HG03432 (cell line): ENCODE measurements around the gene PCDH1.

Experiments
- ATAC-seq: cut with Tn5 transposase; IDR thresholded peaks from one replicate; pipeline ENCODE4 v1.9.1; 2021; ENCODE audit warnings: mild to moderate bottlenecking, moderate library complexity; ENCODE audit not compliant: unreplicated experiment

Gene PCDH1

DNA sequence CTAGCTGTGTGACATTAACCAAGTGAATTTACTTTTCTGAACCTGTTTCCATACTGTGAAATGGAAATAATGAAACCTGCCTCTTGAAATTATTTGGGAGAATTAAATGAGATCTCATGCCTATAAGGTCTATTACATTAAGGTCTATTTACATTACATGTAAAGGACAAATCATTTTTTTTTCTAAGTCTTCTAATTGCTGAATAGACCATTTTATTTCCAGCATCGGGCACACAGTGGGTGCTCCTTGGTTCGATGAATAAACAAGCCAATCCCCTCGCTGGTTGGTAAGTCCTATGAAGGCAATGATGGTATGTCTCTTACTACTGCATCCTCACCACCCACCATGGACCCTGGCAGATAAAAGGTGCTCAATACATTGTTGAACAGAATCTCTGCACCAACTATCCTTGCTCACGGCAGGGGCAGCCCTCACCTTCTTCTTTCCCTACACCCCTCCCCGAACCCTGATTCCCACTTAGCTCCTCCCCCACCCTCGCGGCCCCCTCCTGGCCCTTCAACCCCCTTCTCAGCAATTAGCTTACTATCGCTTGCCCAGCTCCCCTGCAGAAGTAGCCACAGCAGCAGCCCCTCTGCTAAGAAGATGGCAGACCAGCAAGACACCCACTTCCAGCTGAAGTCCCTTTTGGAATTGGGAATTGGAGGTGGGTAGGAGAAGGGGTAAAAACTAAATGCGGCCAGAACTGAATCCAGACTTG, 3.0 kb downstream of the PCDH1 start:
- no peak for ATAC-seq

DNA sequence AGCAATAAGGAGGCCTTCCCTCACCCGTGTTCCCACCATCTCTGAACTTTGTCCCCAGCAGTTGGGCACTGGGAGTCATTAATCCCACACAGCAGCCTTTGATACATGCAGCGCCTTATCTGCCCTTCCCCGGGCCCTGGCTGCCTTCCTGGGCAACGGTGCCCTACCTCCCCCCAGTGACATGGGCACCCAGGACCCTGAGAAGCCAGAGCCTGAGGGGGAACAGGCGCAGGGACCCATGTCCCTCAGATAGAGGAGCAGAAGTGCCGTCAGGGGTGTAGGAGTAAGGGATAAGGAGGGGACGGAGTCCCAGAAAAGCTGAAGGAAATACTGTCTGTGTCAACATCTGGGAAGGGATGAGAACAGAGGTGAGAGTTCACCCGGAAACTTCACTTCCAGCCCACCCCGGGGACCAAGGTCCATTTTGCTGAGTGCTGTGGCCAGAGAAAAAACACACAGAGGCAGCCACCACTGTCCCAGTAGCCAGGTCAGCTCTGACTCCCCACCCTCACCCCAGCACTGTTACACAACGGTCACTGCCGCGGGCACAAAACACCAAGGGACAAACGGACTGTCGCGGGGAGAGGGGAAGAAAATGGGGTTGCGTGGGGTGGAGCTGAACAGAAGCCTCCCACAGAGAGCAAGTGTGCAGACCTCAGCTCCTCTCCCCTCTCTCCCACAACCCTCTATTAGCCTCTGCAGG, 3.8 kb downstream of the PCDH1 start:
- ATAC-seq: no peak

DNA sequence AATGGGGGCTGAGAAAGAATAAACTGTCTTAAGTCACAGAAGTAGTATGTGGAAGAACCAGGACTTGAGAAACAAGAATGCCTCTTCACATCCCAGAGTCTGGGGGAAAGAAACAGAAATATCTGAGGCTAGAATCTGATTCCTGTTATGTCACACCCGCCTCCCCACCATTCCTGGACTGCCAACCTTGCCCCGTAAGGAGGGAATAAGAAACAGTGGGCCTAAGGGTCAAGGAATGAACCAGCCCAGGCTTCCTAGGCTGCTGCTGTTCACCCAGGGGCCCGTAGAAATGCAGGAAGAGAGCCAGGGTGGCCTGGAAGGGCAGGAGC, 4.3 kb downstream of the PCDH1 start:
- ATAC-seq: no peak

DNA sequence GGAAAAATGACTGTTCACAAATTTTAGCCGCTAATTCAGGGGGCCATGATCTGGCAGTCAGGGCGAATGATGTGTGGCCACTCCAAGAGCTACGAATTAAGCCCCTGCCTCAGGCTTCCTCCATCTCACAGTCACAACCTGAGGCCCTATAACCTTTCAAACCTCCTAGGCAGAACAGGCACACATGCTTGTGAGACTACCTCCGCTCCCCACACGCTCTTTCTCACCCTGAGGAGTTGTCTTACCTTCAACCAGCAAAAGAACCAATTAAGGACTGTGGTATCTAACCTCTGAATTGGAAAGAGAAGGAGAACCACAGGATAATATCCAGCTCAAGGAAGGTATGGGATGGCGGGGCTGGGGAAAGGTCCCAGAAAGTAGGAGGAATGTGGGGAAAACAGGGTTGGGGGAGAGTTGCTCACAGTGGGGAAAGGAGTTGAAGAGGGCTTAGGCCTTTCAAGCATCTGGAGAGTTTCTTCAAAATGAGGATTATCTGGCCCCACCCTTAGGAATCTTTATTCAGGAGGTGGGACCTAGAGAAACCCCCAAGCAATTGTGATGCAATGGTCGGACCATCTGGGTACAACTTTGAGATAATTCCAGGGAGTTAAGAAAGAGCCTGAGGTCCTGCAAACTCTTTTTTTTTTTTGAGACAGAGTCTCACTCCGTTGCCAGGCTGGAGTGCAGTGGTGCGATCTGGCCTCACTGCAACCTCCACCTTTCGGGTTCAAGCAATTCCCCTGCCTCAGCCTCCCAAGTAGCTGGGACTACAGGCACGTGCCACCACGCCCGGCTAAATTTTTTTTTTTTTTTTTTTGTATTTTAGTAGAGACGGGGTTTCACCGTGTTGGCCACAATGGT, 5.5 kb downstream of the PCDH1 start:
- ATAC-seq: no peak

DNA sequence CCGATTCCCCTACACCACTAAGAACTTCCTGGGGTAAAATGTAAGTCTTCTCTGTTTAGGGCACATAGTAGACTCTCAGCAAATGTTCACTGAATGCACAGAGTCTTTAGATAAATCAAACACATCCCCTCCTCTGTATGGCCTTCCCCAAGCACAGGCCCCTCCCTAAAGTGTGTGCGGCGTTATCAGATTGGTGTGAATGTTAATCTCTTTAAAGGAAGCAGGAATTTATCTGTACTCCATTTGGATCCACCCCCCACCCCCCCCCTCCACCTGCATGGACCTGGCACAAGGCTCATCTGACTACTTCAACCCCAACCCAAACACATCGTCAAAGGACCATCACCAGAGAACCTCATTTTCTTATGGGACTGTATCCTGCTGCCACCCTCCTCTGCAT, 6.3 kb downstream of the PCDH1 start:
- no peak for ATAC-seq

DNA sequence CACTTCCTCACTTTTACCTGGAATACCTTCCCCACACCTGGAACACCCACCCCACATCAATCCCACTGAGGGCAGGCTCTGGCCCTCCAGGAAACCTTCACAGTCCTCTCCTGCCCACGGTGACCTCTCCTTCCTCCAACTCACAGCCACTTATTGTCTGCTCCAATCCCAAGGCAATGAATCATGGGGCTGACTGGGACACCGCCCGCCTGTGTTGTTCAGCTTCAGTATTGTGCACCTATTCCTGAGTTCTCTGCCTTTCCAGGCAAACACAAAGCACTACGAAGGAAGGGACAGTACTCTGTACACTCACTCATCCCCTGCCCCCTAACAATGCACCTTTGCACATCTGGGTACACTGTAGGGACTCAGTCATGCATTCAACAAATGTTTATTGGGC, 7.3 kb downstream of the PCDH1 start:
- no peak for ATAC-seq

DNA sequence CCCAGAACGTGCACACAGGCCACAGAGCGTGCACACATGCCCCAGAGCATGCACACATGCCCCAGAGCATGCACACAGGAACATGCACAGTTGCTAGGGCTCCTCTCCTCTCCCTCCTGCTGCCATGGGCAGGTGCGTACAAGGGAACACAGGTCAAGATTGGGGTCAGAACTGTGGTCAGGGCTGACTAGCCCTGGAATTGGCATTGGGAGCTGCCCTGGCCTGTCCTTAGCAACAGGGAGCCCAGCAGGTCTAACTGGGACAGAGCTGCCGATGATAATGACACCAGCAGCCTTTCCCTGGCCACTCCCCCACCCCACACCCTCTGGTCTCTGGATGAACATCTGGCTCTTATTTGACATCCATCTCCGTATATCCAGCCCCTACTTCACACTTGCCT, 8.0 kb downstream of the PCDH1 start:
- no peak for ATAC-seq

DNA sequence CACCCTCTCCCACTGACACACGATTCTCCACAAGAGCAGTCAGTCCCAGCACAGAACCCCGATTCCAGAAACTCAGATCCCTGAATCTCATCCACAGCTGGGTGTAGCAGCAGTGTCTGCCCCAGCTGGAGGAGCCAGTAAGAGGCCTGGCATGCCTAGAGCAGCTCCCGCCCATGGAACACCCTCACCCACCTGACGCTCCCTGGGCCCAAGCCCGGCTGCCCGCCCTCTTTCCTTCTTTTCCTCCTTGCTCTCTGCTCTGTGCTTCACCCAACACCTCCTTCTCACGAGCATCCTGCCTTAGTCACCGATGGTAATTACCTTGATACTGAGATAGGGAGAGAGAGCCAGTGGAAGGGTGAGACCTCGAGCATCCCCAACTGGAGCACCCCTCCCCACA, 8.7 kb downstream of the PCDH1 start:
- no peak for ATAC-seq

DNA sequence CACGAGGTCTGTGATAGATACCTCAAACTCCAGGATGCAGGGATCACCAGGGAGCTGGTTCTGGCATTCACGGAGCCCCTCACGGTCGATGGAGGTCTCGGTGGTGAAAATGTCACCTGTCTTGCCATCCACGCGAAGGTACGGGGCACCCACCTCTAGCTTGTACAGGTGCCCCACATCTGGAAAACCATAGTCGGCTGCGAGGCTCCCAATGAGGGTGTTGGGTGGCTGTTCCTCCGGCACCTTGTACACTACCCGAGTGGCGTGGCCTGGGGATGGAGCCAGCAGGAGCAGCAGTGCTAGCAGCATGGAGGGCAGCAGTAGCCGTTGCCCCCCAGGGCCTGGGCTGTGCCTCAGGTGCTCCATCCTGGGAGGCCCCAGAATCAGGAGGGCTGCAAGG, 9.2 kb downstream of the PCDH1 start:
- ATAC-seq: no peak

DNA sequence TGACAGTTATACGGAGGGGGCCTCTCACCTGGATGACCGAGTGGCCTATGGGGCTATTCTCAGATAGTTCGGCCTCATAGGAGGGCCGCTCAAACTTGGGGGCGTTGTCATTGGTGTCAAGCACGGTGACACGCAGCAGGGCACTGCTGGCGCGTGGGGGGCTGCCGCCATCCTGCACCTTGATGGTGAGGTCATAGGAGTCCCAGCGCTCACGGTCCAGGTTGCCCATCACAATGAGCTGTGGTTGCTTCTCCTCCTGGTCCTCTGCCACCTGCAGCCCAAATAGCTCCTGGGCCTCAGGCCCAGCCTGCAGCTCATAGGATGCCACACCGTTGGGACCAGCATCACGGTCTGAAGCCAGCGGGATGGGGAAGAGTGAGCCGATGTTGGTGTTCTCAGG, 9.7 kb downstream of the PCDH1 start:
- no peak for ATAC-seq

DNA sequence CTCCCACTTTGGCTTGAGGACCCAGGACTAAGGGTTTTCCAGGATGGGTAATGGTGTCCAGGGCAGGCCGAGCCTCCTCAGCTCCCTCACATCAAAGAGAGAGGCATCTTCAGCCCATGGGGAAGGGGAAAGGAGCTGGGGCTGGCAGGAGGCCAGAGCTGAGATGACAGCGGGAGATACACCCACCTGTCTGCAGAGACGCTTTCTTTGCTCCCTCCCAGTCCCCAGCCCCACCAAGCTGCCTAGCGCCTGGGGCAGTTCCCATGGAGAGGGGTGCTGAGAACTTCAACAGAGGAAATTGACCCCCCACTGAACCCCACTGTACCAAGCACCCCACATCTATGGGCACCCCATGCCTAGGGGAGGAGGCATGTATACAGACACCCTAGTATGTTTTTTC, 10.6 kb downstream of the PCDH1 start:
- ATAC-seq: no peak

DNA sequence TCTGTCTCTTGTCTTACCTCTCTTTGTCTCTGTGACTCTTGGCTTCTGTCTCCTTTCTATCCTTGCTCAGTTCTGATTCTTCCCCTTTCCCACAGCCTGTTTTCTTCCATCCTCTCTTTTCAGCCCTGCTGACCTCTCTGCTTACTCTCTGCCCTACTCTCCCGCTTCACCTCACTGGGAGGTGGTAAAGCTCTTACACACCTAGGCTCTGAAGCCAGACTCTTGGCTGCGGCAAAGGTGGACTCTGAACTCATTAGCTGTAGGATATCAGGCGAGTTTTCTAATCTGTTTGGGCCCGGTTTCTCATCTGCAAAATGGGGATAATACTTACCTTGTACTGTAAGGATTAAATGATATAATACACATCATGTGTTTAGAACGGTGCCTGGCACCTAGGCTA, 11.1 kb downstream of the PCDH1 start:
- ATAC-seq: no peak

DNA sequence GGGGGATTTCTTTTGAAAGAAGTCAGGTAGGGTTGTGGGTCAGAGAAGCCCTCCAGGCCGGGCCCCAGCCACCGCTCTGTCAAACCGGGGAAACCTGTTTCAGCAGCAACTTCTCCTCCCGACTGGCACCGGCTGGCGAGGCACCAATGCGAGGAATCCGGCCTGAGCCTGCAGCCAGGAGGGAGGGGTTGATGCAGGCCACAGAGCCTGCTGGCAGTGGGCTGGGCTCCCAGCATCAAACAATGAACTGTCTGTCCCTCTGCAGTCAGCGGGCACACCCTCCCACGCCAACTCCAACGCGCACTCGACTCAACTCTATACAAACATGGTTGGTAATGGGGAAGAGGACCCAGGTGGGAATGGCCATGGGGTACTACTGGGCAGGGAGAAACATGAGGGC, 12.1 kb downstream of the PCDH1 start:
- no peak for ATAC-seq

DNA sequence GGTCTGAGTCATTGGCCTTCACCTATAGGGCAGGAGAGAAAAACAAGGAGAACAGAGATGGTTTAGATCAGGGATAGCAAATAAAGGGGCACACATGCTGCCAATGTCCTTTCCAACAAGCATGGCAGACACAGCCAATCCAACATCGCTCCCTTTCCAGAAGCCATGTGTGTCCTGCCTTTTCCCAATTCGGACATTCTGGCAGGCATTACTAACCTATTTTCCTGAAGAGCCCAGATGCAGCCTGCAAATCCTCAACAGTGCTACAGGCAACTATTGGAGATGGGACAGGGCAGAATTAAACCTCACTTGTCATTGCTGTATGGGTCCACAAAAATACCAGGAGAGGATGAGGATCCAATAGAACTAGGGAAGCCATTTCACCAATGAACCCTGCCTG, 12.8 kb downstream of the PCDH1 start:
- no peak for ATAC-seq

DNA sequence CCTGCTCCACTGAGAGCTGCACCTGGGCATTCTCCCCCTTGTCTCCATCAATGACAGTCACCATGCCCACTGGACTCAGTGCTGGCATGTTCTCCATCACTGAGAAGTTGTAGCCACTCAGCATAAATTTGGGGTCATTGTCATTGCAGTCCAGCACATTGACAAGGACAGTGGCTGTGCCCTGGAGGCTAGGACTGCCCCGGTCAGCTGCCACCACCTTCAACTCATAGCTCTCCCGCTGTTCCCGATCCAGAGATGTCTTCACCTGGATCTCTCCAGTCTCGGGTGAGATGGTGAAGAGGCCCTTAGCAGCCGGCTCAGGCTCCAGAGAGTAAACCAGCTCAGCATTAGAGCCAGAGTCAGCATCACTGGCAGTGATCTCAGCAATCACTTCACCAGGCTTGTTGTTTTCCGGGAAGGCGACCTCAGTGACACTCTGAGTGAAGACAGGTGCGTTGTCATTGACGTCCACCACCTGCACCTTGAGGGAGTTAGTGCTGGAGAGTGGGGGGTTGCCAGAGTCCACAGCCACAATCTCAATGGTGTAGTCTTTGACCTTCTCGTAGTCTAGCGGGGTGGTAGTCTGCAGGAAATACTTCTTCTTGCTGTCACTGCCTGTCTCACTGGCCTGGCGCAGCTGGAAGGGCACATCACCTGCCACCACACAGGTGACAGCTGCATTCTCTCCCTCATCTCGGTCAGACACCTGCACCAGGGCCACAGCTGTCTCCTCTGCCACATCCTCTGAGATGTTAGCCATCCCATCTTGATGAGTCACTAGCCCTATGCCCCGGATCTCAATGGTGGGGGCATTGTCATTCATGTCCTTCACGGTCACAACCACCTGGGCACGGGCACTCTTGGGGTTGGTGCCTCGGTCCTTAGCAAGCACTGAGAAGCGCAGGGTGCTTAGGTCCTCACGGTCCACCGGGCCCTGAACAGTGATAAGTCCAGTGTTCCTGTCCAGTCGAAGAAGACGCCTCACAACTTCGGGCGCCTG, 13.5 kb downstream of the PCDH1 start:
- ATAC-seq: no peak

DNA sequence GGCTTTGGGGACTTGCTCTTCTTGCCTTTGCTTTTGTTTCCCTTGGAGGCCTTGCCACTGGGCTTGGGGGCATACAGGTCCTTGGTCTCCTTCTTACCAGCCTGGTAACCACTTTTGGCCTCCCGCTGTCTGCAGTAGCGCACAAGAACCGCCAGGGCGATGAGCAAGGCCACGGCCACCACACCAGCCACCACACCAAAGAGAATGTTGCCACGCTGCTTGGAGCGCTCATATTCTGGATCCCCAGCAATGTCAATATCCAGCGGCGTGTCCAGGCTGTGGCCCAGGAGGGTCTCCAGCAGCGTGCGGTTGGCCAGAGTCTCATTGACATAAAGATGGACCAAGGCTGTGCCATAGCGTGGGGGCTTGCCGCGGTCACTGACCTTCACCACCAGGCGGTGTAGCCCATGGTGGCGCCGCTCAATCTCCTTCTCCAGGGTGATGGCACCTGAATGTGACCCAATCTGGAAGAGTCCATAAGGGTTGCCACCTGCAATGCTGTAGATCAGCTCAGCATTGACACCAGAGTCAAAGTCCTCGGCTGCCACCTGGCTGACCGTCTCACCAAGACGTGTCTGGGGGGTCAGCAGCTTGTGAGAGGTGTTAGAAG, 14.5 kb downstream of the PCDH1 start:
- ATAC-seq: no peak

DNA sequence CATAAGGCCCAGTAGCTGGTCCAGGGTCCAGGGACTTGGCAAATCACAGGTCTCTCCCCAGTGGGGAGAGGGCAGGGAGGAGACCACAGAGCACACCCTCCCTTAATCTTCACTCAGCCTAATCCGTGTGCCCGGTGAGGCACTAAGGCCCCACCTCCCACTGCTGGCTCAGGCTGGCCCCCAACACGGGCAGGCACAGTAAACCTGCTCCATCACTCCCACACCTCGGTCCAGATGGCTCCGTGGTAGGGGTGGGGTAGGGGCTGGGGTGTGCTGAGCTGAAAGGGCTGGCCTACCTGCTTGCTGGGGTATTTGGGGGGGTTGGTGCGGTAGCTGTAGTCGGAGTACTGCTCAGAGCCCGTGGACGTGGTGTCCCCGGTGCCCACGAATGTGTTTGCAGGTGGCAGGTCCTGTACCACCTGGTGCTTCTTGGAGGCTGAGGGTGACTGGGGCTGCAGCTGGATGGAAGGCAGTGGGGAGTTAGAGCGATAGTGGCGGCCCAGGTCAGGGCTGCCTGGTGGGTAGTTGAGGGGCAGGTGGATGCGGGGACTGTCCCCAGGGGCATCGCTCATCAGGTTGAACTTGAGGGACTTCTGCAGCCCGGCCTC, 15.2 kb downstream of the PCDH1 start:
- ATAC-seq: no peak

DNA sequence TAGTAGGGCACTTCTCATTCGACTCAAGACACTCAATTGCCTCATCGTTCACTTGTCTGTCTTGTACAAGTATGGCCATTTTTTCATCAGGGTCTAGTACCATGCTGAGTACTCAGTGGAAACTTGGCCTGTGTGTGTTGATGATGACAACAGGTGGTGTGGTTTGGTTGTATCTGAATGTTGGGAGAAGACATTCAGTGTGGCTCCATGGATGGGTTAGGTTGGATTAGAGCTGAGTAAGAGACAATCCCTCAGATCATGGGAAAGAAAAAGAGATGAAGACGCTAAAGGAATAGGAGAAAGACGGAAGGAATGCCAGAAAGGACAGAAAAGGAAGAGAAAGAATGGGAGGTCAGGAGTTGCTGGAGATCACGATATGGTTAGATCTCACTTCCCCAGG, 17.0 kb downstream of the PCDH1 start:
- no peak for ATAC-seq

DNA sequence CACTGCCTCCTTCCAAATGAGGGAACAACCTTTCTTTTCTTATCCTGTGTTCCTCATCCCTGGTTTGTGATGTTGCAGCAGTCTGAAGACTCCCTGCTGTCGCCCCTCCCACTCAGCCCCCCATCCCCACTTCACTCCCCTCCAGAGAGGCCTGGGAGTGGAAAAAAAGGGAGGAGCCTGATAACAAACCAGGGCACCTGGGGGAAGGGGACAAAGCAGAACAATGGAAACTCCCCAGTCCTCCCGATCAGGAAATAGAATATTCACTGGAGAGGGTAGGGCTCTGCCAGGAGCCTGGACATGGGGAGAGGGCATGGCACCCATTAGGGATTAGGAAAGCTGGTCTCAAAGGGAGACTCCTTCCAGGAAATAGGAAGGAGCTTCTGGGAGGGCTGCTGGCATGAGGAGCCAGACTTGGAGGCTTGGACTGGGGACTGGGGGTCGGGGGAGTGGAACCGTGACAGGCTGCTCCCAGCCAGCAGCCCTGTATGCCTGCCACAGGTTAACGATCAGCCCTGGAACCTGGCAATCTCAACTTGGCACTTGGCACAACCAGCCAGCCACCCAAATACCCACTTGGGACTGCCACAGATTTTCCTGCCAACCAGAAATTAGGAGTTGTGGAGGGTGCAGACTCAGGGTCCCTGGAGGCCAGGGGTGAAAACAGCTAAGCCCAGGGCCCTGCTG, 20.0 kb downstream of the PCDH1 start:
- ATAC-seq: no peak
